Measurements from ENCODE around the gene OR9A2. TPM values are rescaled to one million over a fixed set of nuclear protein-coding genes. Genes with fewer than 3 reads are reported as not detected.

Gene OR9A2
- total and polyA plus RNA-seq, 4 donors: 0.08 TPM; not detected in 3

GRCh38 chr7:143023047-143023446 lies 3.9 kb downstream of the OR9A2 start:
- Histone ChIP-seq H3K27me3 (ENCODE audit: control insufficient read depth in 4 of 4, insufficient read depth in 4 of 4, low read length in 3 of 4) (no peaks in the 10 kb centered on the region), H3K27ac (ENCODE audit: low read depth in 1 of 2, low read length in 2 of 2) (no peak overlapping the region), H3K9me3 (ENCODE audit: control insufficient read depth in 4 of 4, low read length in 3 of 4) (no peaks in the 10 kb centered on the region), H3K4me3 (ENCODE audit: low read depth in 1 of 3, low read length in 3 of 3) (no peak overlapping the region), H3K4me1 (ENCODE audit: control insufficient read depth in 4 of 4, insufficient read depth in 4 of 4, low read length in 3 of 4) (no peaks in the 10 kb centered on the region), H3K9ac (ENCODE audit: low read depth in 1 of 2, low read length in 2 of 2) (no peak overlapping the region), H3K36me3 (ENCODE audit: control insufficient read depth in 4 of 4, insufficient read depth in 3 of 4, low read depth in 1 of 4, low read length in 3 of 4) (no peaks in the 10 kb centered on the region)
- no peak for DNase-seq (ENCODE audit: low spot score)
- TF ChIP-seq FOXA2 (IDR thresholded peaks at IDR 0.05): no peak
- no peak for TF ChIP-seq EGR1 (IDR thresholded peaks at IDR 0.05; ENCODE audit: low read depth in 2 of 2)
- no peak for TF ChIP-seq TAF1 (conservative IDR thresholded peaks at IDR 0.05)
- TF ChIP-seq CTCF (IDR thresholded peaks at IDR 0.05; ENCODE audit: low read depth, low read length, missing input control): no peak
- TF ChIP-seq HNF4G (IDR thresholded peaks at IDR 0.05): no peak
- TF ChIP-seq, protein P1, sequence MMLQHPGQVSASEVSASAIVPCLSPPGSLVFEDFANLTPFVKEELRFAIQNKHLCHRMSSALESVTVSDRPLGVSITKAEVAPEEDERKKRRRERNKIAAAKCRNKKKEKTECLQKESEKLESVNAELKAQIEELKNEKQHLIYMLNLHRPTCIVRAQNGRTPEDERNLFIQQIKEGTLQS (IDR thresholded peaks at IDR 0.05): no peak
- no peak for TF ChIP-seq NR2F2 (IDR thresholded peaks at IDR 0.05)
- no peak for TF ChIP-seq RAD21 (IDR thresholded peaks at IDR 0.05)
- TF ChIP-seq YY1 (IDR thresholded peaks at IDR 0.05): no peak
- no peak for TF ChIP-seq JUND (IDR thresholded peaks at IDR 0.05)
- TF ChIP-seq GABPA (IDR thresholded peaks at IDR 0.05 in 1 of 2, conservative IDR thresholded peaks at IDR 0.05 in 1 of 2): no peak

- H3K9me3 ChIP-seq (ENCODE audit: control insufficient read depth in 4 of 4, low read length in 3 of 4): no peaks in the 10 kb centered on the region
- no peaks in the 10 kb centered on the region for H3K36me3 ChIP-seq (ENCODE audit: control insufficient read depth in 4 of 4, insufficient read depth in 3 of 4, low read depth in 1 of 4, low read length in 3 of 4)
- DNase-seq (ENCODE audit: low spot score): no peak
- H3K9ac ChIP-seq (ENCODE audit: low read depth in 1 of 2, low read length in 2 of 2): no peak overlapping the region
- no peak for TF ChIP-seq FOXA1 (IDR thresholded peaks at IDR 0.05)
- no peak for TF ChIP-seq HNF4A (conservative IDR thresholded peaks at IDR 0.05)
- no peak for TF ChIP-seq GABPA (IDR thresholded peaks at IDR 0.05 in 1 of 2, conservative IDR thresholded peaks at IDR 0.05 in 1 of 2)
- no peak for TF ChIP-seq TAF1 (conservative IDR thresholded peaks at IDR 0.05)
- TF ChIP-seq RAD21 (IDR thresholded peaks at IDR 0.05): no peak
- TF ChIP-seq NR2F2 (IDR thresholded peaks at IDR 0.05): no peak
- TF ChIP-seq ZBTB33 (IDR thresholded peaks at IDR 0.05): no peak
- no peak for TF ChIP-seq FOXA2 (IDR thresholded peaks at IDR 0.05)
- TF ChIP-seq CTCF (IDR thresholded peaks at IDR 0.05; ENCODE audit: low read depth, low read length, missing input control): no peak
- TF ChIP-seq JUND (IDR thresholded peaks at IDR 0.05): no peak
- TF ChIP-seq SP1 (IDR thresholded peaks at IDR 0.05): no peak
- no peak for TF ChIP-seq YY1 (IDR thresholded peaks at IDR 0.05)
- TF ChIP-seq REST (IDR thresholded peaks at IDR 0.05): no peak
- no peak for TF ChIP-seq HNF4G (IDR thresholded peaks at IDR 0.05)
- no peak for TF ChIP-seq RXRA (IDR thresholded peaks at IDR 0.05)
- TF ChIP-seq, protein P1 (IDR thresholded peaks at IDR 0.05): no peak
- no peak for TF ChIP-seq MAX (IDR thresholded peaks at IDR 0.05)
- no peak for TF ChIP-seq EGR1 (IDR thresholded peaks at IDR 0.05; ENCODE audit: low read depth in 2 of 2)
- H3K4me1 ChIP-seq (ENCODE audit: control insufficient read depth in 4 of 4, insufficient read depth in 4 of 4, low read length in 3 of 4): no peaks in the 10 kb centered on the region
- H3K27ac ChIP-seq (ENCODE audit: low read depth in 1 of 2, low read length in 2 of 2): no peak overlapping the region
- no peaks in the 10 kb centered on the region for H3K27me3 ChIP-seq (ENCODE audit: control insufficient read depth in 4 of 4, insufficient read depth in 4 of 4, low read length in 3 of 4)
- no peak overlapping the region for H3K4me3 ChIP-seq (ENCODE audit: low read depth in 1 of 3, low read length in 3 of 3)
Measured at GRCh38 chr7:143018931-143019330, 8.0 kb downstream of the OR9A2 start.

All from liver (tissue), 9 donors.